ENCODE data around the gene ATP5F1E. TPM values are rescaled to one million over a fixed set of nuclear protein-coding genes. Genes with fewer than 3 reads are reported as not detected.

Gene ATP5F1E
- total and polyA plus RNA-seq, 2 donors (not counting 3 experiments of a cell fraction or from before 2014, with no cell fraction given) = 29.0 to 107 TPM

DNA sequence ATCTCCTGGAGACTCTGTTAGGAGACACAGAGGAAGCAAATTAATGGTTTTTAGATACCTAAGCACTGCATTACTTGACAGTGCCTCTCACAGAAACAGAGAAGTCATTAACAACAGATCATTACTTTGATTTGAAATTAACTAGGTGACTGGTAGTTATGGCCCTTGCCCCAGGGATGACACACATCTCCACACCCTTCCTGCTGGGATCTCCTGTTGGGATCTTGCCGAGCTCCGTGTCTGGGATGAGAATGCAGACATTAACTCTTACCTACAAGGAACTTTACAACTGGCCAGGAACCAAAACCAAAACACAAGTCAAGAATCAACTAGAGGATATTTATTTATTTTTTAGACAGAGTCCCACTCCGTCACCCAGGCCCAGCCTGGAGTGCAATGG is 12.7 kb upstream of the ATP5F1E start:
- Histone ChIP-seq H3K9me3 (replicated peaks; ENCODE audit: control insufficient read depth, insufficient read depth, low read length) (no peaks in the 10 kb centered on the region), H3K27me3 (ENCODE audit: control insufficient read depth in 2 of 2, insufficient read depth in 2 of 2, low read length in 2 of 2) (peaks cover 5 to 12% of the 10 kb centered on the region in 2 experiments), H3K36me3 (ENCODE audit: control insufficient read depth in 2 of 2, extremely low read depth in 1 of 2, insufficient read depth in 2 of 2, low read length in 2 of 2) (no peaks in the 10 kb centered on the region), H3K4me3 (replicated peaks in 1 of 3; ENCODE audit: insufficient read depth in 1 of 3, low read depth in 1 of 3, low read length in 3 of 3) (no peak overlapping the region), H3K4me2 (ENCODE audit: insufficient read depth, low read length) (no peak overlapping the region), H3K9ac (replicated peaks; ENCODE audit: extremely low read depth, insufficient read depth, low read length) (no peak overlapping the region), H3K79me2 (ENCODE audit: control insufficient read depth, insufficient read depth, low read length) (peaks cover 27% of the 10 kb centered on the region), H3K4me1 (ENCODE audit: control insufficient read depth, extremely low read depth, insufficient read depth, low read length) (peaks cover 8% of the 10 kb centered on the region), H4K20me1 (replicated peaks; ENCODE audit: control insufficient read depth, extremely low read depth, insufficient read depth, low read length) (no peaks in the 10 kb centered on the region), H3K27ac (ENCODE audit: insufficient read depth, low read depth, low read length) (no peak overlapping the region), H2AFZ (ENCODE audit: low read depth, low read length) (no peak overlapping the region), H3K9me1 (replicated peaks; ENCODE audit: control insufficient read depth, extremely low read depth, insufficient read depth, low read length) (no peaks in the 10 kb centered on the region)
- CTCF ChIA-PET = interaction anchor here (0.7 kb wide), 1 partner anchor 14 kb away, joined by 3 read pairs; no protein-coding TSS in a partner anchor
- no peak for FAIRE-seq
- dilution Hi-C loops (cut with MboI; ENCODE audit: extremely low pct_ligation_motif_present, low sequenced_read_pairs) (no loop called here), intact Hi-C loops (cut with micrococcal nuclease) (no loop called here)
- TF ChIP-seq EZH2 (IDR thresholded peaks at IDR 0.05; ENCODE audit: borderline replicate concordance, low read depth, low read length, severe bottlenecking) = no peak
- TF ChIP-seq, protein P1, sequence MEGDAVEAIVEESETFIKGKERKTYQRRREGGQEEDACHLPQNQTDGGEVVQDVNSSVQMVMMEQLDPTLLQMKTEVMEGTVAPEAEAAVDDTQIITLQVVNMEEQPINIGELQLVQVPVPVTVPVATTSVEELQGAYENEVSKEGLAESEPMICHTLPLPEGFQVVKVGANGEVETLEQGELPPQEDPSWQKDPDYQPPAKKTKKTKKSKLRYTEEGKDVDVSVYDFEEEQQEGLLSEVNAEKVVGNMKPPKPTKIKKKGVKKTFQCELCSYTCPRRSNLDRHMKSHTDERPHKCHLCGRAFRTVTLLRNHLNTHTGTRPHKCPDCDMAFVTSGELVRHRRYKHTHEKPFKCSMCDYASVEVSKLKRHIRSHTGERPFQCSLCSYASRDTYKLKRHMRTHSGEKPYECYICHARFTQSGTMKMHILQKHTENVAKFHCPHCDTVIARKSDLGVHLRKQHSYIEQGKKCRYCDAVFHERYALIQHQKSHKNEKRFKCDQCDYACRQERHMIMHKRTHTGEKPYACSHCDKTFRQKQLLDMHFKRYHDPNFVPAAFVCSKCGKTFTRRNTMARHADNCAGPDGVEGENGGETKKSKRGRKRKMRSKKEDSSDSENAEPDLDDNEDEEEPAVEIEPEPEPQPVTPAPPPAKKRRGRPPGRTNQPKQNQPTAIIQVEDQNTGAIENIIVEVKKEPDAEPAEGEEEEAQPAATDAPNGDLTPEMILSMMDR (IDR thresholded peaks at IDR 0.05; ENCODE audit: extremely low read depth in 1 of 2, insufficient read depth in 1 of 2, low read depth in 1 of 2, low read length in 2 of 2) = no peak
- no peak for TF ChIP-seq POLR2AphosphoS5 (IDR thresholded peaks at IDR 0.05; ENCODE audit: insufficient read depth, low read depth, low read length)
- no peak for TF ChIP-seq JUN (IDR thresholded peaks at IDR 0.05; ENCODE audit: borderline replicate concordance, insufficient read depth, insufficient read length, low read depth)
- no peak for TF ChIP-seq MAX (IDR thresholded peaks at IDR 0.05; ENCODE audit: insufficient read depth, insufficient read length)
- TF ChIP-seq MYC (IDR thresholded peaks at IDR 0.05; ENCODE audit: low read depth, low read length) = no peak
- no peak for TF ChIP-seq GATA2 (IDR thresholded peaks at IDR 0.05; ENCODE audit: insufficient read depth, insufficient read length, low read depth, low read length)
- TF ChIP-seq POLR2A (IDR thresholded peaks at IDR 0.05; ENCODE audit: low read depth, low read length) = no peak
- POLR2A ChIA-PET = no interaction called here
- no peak for DNase-seq (ENCODE audit: low read depth, low spot score)
- BruUV-seq (replicated peaks) = no TSS peak

All from endothelial cell of umbilical vein (primary cell).